NCI-H2196 treated with DMSO at 0.1 percent for 48 hours (cell line): ENCODE data around the gene FTH1.
A peak's percentile ranks its signal among the peaks of the same experiment; 100 is the strongest.

Source experiments
- DNase-seq: peaks from one replicate; lab custom pipeline; 2025; ENCODE audit not compliant: unreplicated experiment; lab: John Stamatoyannopoulos, UW

Gene FTH1

GRCh38 chr11:61949169-61950034 lies 18.0 kb downstream of the FTH1 start:
- DNase-seq, result peak; percentile 74

- no peak for DNase-seq
Observed at GRCh38 chr11:61948505-61948904, 18.9 kb downstream of the FTH1 start.

DNA sequence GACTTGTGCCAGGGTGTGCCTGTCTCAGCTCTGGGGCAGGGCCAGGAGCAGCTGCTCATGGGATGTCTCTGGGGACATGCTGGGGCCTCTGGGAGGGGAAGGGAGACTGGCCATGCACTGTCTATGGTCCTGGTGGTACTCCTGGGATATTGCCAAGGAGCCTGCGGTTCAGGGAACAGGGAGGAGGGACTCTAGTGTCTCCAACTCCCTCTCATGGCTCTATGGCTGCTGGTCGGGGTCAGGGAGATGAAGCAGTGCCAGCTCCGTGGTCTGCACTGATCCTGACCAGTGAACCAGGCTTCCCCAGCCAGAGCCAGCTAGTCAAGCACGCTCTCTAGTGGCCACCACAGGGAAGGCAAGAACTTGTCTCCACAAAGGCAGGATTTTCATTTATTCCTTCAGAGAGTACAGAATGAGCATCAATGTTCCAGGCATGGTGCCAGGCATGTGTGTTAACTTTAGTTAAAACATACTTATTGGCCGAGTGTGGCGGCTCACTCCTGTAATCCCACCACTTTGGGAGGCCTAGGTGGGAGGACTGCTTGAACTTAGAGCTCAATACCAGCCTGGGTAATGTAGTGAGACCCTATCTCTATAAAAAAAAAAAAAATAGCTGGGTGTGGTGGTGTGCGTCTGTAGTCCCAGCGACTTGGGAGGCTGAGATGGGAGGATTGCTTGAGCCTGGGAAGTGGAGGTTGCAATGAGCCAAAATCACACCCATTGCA lies 19.8 kb downstream of the FTH1 start:
- DNase-seq, result peak; percentile 74

DNA sequence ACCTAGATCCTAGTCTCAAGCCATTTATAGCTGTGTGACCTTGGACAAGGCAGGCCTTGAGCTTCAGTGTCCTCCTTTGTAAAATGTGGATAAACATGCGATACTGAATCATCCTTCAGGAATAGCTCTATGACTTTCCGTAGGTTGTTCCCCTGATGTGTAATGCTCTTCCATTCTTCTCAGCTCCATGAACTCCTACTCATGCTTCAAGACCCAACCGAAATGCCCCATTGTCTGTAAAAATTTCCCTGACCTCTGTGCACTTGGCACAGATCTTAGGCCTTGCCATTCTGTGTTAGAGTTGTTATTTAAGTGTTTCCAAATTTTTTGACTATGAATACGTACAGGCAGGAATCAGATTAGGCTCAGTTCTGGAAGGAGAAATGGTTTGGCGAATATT lies 20.5 kb downstream of the FTH1 start:
- no peak for DNase-seq

GRCh38 chr11:61945191-61945590 lies 22.2 kb downstream of the FTH1 start:
- no peak for DNase-seq

DNA sequence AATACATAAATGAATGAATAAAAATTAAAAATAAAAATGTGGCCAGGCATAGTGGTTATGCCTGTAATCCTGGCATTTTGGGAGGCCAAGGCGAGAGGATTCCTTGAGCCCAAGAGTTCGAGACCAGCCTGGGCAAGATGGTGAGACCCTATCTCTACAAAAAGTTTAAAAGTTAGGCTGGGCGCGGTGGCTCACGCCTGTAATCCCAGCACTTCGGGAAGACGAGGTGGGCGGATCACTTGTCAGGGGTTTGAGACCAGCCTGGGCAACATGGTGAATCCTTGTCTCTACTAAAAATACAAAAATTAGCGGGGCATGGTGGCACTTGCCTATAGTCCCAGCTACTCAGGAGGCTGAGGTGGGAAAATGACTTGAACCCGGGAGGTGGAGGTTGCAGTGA lies 27.0 kb downstream of the FTH1 start:
- no peak for DNase-seq

DNA sequence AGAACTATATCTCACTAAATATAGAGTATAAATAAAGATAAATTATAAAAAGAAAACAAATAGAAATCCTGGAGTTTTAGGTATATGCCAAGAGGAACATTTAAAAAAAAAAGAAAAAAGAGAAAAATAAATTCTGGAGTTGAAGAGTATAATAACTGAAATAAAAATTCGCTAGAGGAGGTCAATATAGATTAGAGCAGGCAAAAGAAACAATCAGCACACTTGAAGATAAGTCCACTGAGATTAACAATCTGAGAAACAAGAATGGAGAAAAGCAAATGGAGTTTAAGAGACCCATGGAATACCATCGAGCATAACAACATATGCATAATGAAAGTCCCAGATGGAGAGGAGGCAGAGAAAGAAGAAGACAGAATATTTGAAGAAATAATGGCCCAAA lies 31.6 kb downstream of the FTH1 start:
- DNase-seq, result no peak

DNA sequence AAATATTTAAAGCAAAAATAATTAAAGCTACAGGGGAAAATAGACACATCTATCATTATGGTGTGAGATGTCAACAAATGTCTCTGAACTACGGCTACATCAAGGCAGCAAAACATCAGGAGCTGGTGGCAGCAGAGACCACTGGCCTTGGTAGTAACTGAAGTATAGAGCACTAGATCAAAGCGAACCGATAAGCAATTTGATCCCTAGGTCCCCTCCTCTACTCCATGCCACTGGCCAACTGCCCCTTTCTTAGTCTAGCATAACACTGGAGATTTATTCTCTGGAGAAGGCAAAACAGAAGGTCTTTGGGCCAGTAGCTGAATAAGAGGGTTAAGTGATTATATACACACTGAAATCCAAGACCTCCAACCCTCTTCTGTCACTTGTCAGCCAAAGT lies 36.5 kb downstream of the FTH1 start:
- no peak for DNase-seq

- DNase-seq, result no peak
Observed at GRCh38 chr11:61928606-61929005, 38.8 kb downstream of the FTH1 start.

GRCh38 chr11:61927501-61927900 lies 39.9 kb downstream of the FTH1 start:
- no peak for DNase-seq

DNA sequence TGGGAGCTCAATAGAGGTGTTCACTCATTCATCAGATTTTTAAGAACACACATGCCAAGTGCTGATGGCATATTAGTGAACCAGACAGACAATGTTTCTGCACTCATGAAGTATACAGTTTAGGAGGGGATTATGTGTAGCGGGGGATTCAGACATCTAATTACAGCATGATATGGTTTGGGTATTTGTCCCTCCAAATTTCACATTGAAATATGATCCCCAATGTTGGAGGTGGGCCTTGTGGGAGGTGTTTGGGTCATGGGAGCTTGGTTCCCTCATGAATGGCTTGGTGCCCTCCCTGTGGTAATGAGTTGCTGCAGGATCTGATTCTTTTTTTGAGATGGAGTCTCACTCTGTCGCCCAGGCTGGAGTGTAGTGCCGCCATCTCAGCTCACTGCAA lies 41.2 kb downstream of the FTH1 start:
- DNase-seq, result no peak

DNA sequence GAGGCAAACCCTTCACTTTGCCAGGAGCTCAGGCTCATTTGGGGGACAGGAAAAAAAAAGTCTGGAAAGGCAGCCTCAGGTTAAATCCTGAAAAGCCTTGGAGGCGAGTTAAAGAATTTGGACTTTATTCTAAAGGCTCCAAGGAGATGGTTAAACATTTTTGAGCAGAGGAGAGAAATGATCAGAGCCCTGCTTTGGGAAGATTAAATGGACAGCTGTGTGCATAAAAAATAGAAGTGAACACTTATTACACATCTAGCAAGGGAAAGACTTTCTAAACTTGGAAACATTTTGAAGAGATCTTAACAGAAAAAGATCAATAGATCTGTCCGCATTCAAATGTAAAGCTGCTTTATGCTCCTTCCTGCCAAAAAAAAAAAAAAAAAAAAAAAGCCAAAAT lies 41.7 kb downstream of the FTH1 start:
- DNase-seq, result no peak

DNA sequence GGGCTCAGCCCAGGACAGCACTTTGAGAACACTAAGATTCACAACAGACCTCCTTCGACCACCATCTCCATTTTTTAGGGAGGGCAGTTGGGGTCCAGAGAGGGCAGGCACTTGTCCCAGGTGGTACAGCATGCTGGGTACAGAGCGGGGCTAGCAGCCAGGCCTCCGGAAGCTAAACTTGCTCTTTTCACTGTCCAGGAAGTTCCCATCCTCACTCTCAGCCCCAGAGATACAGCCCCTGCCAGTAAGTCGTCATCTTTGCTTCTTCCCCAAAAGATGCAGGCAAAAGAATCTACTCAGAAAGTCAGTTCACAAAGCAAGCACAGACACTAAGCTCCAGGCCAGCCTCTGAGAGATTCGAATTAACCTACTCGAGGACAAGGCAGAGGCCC lies 43.4 kb downstream of the FTH1 start:
- DNase-seq, result no peak

- no peak for DNase-seq
Observed at GRCh38 chr11:61923166-61924063, 44.0 kb downstream of the FTH1 start.

GRCh38 chr11:61922539-61922938 lies 44.9 kb downstream of the FTH1 start:
- DNase-seq, result no peak

DNA sequence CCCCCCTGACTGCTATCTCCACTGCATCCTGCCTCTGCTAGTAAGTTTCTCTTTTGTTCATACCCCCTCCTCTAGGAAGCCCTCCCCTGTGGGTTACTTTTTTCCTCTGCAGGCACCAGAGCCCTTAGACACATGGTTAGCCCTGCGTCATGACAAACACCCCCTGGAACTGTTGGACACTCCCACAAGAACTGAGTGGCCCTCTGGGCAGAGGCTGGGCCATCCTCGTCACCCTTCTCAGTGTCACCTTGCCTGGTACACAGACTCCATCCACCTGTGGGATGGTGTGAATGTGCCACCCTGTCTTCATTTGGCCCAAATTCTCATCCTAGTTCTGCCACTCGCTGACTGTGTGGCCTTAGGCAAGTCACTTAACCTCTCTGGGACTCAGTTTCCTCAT lies 46.0 kb downstream of the FTH1 start:
- no peak for DNase-seq

DNA sequence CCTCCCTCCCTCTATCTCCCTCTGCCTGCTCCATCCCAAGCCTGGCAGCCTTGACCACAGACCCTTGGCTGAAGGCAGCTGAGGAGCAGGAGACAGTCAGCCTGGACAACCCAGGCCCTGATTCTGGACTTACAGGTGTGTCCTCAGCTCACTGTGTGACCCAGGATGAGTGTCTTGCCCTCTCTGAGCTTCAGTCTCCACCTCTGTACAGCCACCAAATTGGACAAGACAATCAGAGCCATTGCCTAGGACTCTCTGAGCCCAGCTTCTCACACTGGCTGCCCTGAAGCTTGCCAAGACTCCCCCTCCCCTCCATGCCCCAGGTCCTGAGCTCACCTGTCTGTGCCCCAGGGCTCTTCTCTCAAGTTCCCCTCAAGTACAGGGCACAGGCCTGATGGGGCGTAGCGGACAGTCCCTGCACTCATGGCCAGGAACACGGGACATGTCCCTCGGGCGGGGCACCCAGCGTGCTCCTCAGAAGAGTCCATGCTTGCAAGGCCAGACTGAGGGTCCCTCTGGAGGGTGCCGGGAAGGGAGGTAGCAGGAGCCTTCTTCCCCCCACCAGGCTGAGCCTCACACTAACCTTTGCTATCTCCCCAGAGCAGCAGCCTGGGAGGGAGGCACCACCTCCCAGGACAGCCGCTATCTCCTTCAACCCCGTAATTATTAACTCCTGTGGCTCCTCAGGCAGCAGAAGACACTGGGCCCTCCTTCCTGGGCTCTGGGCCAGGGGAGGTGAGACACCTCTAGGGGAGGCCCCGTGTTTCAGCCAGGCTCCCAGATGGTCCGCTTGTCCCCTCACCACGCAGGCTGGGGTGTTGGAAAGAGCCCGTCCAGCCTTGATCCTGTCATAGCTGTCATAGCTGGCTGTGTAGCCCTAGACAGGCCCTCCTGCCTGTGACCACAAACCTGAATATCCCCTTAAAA lies 47.5 kb downstream of the FTH1 start:
- no peak for DNase-seq

- DNase-seq, result no peak
Observed at GRCh38 chr11:61918938-61919704, 48.3 kb downstream of the FTH1 start.

DNA sequence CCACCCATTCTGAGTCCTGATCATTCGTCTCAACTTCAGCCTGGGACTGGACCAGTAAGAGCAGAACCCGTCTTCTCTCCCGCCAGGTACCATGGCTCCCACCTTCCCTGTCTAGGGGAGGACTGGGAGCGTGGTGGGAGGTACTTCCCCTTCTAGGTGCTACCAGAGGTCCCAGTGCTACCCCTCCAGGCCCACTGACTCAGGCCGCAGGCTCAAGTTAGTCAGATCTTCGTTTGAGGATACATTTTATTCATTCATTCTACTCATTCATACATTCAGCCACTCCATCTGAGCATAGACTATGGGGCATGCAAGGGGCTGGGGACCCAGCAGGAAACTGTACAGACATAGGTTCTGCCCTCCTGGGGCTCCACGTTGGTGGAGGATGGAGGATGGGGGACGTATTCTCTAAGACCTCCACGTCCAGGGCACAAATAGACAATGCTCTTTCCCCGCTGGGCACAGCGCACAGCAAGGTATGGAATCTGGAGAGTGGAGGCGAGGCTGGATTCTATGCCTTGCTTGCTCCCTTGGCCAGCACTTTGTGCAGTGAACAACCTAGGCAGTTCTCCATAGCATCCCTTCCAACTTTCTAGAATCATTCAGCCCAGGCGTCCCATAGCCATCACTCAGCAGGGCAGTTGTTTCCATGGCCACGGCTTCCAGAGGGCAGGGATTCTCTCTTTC lies 49.0 kb downstream of the FTH1 start:
- no peak for DNase-seq
